HL-60 (cell line): ENCODE measurements around the gene DVL1.

ENCODE experiments used
- CTCF ChIP-seq: IDR thresholded peaks from one replicate; pipeline ENCODE4 v1.5.1; 2011; ENCODE audit warnings: low read length, control low read depth, inconsistent platforms; ENCODE audit not compliant: insufficient read depth
- POLR2AphosphoS5 ChIP-seq: IDR thresholded peaks from 2 replicates; pipeline ENCODE4 v1.6.1; 2012; ENCODE audit warnings: low read depth
- REST ChIP-seq: IDR thresholded peaks from 2 replicates; pipeline ENCODE4 v1.6.1; 2012; ENCODE audit warnings: low read depth; ENCODE audit not compliant: insufficient replicate concordance
- SPI1 ChIP-seq: IDR thresholded peaks from 2 replicates; pipeline ENCODE4 v1.6.1; 2012; ENCODE audit warnings: low read depth, mild to moderate bottlenecking, borderline replicate concordance

- TF ChIP-seq REST: no peak
- no peak for TF ChIP-seq CTCF
- TF ChIP-seq POLR2AphosphoS5: no peak
- no peak for TF ChIP-seq SPI1
These were observed 43.8 kb upstream of the DVL1 start for GRCh38 chr1:1393014-1393413.
